ENCODE measurements around the gene POLR3H.

GRCh38 chr22:41530890-41531714, 13.2 kb downstream of the POLR3H start:
- TF ChIP-seq CTCF (optimal IDR thresholded peaks at IDR 0.05 in 1 of 3, IDR thresholded peaks at IDR 0.05 in 1 of 3, conservative IDR thresholded peaks at IDR 0.05 in 1 of 3; ENCODE audit: extremely low read depth in 1 of 3, insufficient read depth in 2 of 3, low read length in 3 of 3) (no peak), EZH2 (IDR thresholded peaks at IDR 0.05; ENCODE audit: low read length) (no peak)
